ENCODE data around the gene FPGS. TPM values are rescaled to one million over a fixed set of nuclear protein-coding genes. Genes with fewer than 3 reads are reported as not detected.

FPGS gene
- total and polyA plus RNA-seq, 4 donors, result 20.4 to 61.1 (median 42.7) TPM

GRCh38 chr9:127777368-127777980 lies 25.2 kb upstream of the FPGS start:
- H3K27ac ChIP-seq (ENCODE audit: low read depth in 1 of 2, low read length in 2 of 2), result peak overlapping the region in 1 of 2 donors; percentile 3
- H3K9ac ChIP-seq (ENCODE audit: low read depth in 1 of 2, low read length in 2 of 2), result no peak overlapping the region
- no peaks in the 10 kb centered on the region for H3K36me3 ChIP-seq (ENCODE audit: control insufficient read depth in 4 of 4, insufficient read depth in 3 of 4, low read depth in 1 of 4, low read length in 3 of 4)
- TF ChIP-seq JUND (IDR thresholded peaks at IDR 0.05), result no peak
- TF ChIP-seq, protein P1, sequence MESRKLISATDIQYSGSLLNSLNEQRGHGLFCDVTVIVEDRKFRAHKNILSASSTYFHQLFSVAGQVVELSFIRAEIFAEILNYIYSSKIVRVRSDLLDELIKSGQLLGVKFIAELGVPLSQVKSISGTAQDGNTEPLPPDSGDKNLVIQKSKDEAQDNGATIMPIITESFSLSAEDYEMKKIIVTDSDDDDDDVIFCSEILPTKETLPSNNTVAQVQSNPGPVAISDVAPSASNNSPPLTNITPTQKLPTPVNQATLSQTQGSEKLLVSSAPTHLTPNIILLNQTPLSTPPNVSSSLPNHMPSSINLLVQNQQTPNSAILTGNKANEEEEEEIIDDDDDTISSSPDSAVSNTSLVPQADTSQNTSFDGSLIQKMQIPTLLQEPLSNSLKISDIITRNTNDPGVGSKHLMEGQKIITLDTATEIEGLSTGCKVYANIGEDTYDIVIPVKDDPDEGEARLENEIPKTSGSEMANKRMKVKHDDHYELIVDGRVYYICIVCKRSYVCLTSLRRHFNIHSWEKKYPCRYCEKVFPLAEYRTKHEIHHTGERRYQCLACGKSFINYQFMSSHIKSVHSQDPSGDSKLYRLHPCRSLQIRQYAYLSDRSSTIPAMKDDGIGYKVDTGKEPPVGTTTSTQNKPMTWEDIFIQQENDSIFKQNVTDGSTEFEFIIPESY (IDR thresholded peaks at IDR 0.05), result no peak
- no peak for TF ChIP-seq YY1 (IDR thresholded peaks at IDR 0.05)
- no peak for TF ChIP-seq HNF4A (conservative IDR thresholded peaks at IDR 0.05)
- TF ChIP-seq, protein P2, sequence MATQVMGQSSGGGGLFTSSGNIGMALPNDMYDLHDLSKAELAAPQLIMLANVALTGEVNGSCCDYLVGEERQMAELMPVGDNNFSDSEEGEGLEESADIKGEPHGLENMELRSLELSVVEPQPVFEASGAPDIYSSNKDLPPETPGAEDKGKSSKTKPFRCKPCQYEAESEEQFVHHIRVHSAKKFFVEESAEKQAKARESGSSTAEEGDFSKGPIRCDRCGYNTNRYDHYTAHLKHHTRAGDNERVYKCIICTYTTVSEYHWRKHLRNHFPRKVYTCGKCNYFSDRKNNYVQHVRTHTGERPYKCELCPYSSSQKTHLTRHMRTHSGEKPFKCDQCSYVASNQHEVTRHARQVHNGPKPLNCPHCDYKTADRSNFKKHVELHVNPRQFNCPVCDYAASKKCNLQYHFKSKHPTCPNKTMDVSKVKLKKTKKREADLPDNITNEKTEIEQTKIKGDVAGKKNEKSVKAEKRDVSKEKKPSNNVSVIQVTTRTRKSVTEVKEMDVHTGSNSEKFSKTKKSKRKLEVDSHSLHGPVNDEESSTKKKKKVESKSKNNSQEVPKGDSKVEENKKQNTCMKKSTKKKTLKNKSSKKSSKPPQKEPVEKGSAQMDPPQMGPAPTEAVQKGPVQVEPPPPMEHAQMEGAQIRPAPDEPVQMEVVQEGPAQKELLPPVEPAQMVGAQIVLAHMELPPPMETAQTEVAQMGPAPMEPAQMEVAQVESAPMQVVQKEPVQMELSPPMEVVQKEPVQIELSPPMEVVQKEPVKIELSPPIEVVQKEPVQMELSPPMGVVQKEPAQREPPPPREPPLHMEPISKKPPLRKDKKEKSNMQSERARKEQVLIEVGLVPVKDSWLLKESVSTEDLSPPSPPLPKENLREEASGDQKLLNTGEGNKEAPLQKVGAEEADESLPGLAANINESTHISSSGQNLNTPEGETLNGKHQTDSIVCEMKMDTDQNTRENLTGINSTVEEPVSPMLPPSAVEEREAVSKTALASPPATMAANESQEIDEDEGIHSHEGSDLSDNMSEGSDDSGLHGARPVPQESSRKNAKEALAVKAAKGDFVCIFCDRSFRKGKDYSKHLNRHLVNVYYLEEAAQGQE (IDR thresholded peaks at IDR 0.05), result no peak
- no peak for TF ChIP-seq SP1 (IDR thresholded peaks at IDR 0.05)
- no peak for TF ChIP-seq HNF4G (IDR thresholded peaks at IDR 0.05)
- no peak for TF ChIP-seq TAF1 (conservative IDR thresholded peaks at IDR 0.05)
- TF ChIP-seq, protein P3, sequence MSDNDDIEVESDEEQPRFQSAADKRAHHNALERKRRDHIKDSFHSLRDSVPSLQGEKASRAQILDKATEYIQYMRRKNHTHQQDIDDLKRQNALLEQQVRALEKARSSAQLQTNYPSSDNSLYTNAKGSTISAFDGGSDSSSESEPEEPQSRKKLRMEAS (IDR thresholded peaks at IDR 0.05), result no peak
- TF ChIP-seq FOXA2 (IDR thresholded peaks at IDR 0.05), result no peak
- TF ChIP-seq, protein P4, sequence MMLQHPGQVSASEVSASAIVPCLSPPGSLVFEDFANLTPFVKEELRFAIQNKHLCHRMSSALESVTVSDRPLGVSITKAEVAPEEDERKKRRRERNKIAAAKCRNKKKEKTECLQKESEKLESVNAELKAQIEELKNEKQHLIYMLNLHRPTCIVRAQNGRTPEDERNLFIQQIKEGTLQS (IDR thresholded peaks at IDR 0.05), result no peak
- TF ChIP-seq GABPA (IDR thresholded peaks at IDR 0.05 in 1 of 2, conservative IDR thresholded peaks at IDR 0.05 in 1 of 2), result no peak
- no peak for TF ChIP-seq NR2F2 (IDR thresholded peaks at IDR 0.05)
- TF ChIP-seq, protein P5, sequence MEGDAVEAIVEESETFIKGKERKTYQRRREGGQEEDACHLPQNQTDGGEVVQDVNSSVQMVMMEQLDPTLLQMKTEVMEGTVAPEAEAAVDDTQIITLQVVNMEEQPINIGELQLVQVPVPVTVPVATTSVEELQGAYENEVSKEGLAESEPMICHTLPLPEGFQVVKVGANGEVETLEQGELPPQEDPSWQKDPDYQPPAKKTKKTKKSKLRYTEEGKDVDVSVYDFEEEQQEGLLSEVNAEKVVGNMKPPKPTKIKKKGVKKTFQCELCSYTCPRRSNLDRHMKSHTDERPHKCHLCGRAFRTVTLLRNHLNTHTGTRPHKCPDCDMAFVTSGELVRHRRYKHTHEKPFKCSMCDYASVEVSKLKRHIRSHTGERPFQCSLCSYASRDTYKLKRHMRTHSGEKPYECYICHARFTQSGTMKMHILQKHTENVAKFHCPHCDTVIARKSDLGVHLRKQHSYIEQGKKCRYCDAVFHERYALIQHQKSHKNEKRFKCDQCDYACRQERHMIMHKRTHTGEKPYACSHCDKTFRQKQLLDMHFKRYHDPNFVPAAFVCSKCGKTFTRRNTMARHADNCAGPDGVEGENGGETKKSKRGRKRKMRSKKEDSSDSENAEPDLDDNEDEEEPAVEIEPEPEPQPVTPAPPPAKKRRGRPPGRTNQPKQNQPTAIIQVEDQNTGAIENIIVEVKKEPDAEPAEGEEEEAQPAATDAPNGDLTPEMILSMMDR (IDR thresholded peaks at IDR 0.05; ENCODE audit: low read depth, low read length, missing input control), result no peak
- no peaks in the 10 kb centered on the region for H3K9me3 ChIP-seq (ENCODE audit: control insufficient read depth in 4 of 4, low read length in 3 of 4)
- H3K27me3 ChIP-seq (ENCODE audit: control insufficient read depth in 4 of 4, insufficient read depth in 4 of 4, low read length in 3 of 4), result no peaks in the 10 kb centered on the region
- 76% methylated on average over 18 of the region's 18 CpGs for WGBS
- DNase-seq (ENCODE audit: low spot score), result no peak
- H3K4me1 ChIP-seq (ENCODE audit: control insufficient read depth in 4 of 4, insufficient read depth in 4 of 4, low read length in 3 of 4), result no peaks in the 10 kb centered on the region
- peak overlapping the region in 1 of 3 donors; percentile 18 for H3K4me3 ChIP-seq (ENCODE audit: low read depth in 1 of 3, low read length in 3 of 3)

All from liver (tissue), 9 donors.